Right atrium auricular region (tissue), 2 donors: ENCODE results near the gene GALNT12. TPM values are rescaled to one million over a fixed set of nuclear protein-coding genes. Genes with fewer than 3 reads are reported as not detected.

Experiments
- DNase-seq: peaks from one replicate; pipeline ENCODE4 v3.0.0-alpha.2; 2019; ENCODE audit warnings: low spot score
- H3K27ac ChIP-seq, 2 donors: fragments of 200-600 bp; sonication (generic); 1 replicate in 1 of 2; 2 replicates in 1 of 2; pipeline ENCODE4 v1.5.1; 2016 to 2019
- H3K27me3 ChIP-seq, 2 donors: fragments of 200-600 bp; sonication (generic); one replicate each; pipeline versions ENCODE4 v1.5.1 to v1.6.0; 2017 to 2019
- H3K36me3 ChIP-seq: fragments of 200-600 bp; sonication (generic); one replicate; pipeline ENCODE4 v1.5.1; 2016
- H3K4me1 ChIP-seq, 2 donors: fragments of 200-600 bp; sonication (generic); one replicate each; pipeline versions ENCODE4 v1.5.1 to v1.6.0; 2017 to 2019
- H3K4me3 ChIP-seq, 2 donors: fragments of 200-600 bp; sonication (generic); 1 replicate in 1 of 2; 2 replicates in 1 of 2; pipeline ENCODE4 v1.5.1; 2017 to 2019; ENCODE audit warnings: mild to moderate bottlenecking in 1 of 2, moderate library complexity in 1 of 2
- H3K9me3 ChIP-seq, 2 donors: fragments of 200-600 bp; sonication (generic); one replicate each; pipeline ENCODE4 v1.5.1; 2019
- CTCF ChIP-seq, 2 donors: fragments of 200-600 bp; sonication (generic); IDR thresholded peaks; one replicate each; pipeline ENCODE4 v1.5.1; 2019; ENCODE audit warnings: antibody characterized with exemption in 2 of 2
- total RNA-seq, 2 donors: library from RNA; depleted of rRNA; stranded (reverse); fragments of >200 nt; gene quantifications; one replicate each; pipeline ENCODE4 v1.1.0, GENCODE V29; 2016

The GALNT12 gene
- total RNA-seq, 2 donors from 2014 or later: 0.33 to 2.7 TPM

- Histone ChIP-seq H3K9me3 (no peaks in the 10 kb centered on the region), H3K4me3 (no peak overlapping the region), H3K27ac (no peak overlapping the region), H3K36me3 (no peaks in the 10 kb centered on the region), H3K27me3 (no peaks in the 10 kb centered on the region), H3K4me1 (peaks cover 0 to 7% of the 10 kb centered on the region in 2 donors)
- no peak for DNase-seq
- TF ChIP-seq CTCF (IDR thresholded peaks at IDR 0.05): no peak
These were observed 25.3 kb downstream of the GALNT12 start for GRCh38 chr9:98832768-98833089.

- DNase-seq: no peak
- Histone ChIP-seq H3K4me3 (no peak overlapping the region), H3K27me3 (no peaks in the 10 kb centered on the region), H3K36me3 (no peaks in the 10 kb centered on the region), H3K9me3 (no peaks in the 10 kb centered on the region), H3K4me1 (peaks cover 0 to 7% of the 10 kb centered on the region in 2 donors), H3K27ac (no peak overlapping the region)
- no peak for TF ChIP-seq CTCF (IDR thresholded peaks at IDR 0.05)
These were observed 25.9 kb downstream of the GALNT12 start for GRCh38 chr9:98833090-98833956.

- Histone ChIP-seq H3K27me3 (no peaks in the 10 kb centered on the region), H3K9me3 (no peaks in the 10 kb centered on the region)
- TF ChIP-seq CTCF (IDR thresholded peaks at IDR 0.05): no peak
These were observed 26.9 kb downstream of the GALNT12 start for GRCh38 chr9:98834386-98834785.

GRCh38 chr9:98836206-98836605 lies 28.7 kb downstream of the GALNT12 start:
- Histone ChIP-seq H3K36me3 (no peaks in the 10 kb centered on the region), H3K27ac (no peak overlapping the region), H3K27me3 (no peaks in the 10 kb centered on the region), H3K9me3 (no peaks in the 10 kb centered on the region), H3K4me1 (peaks cover 0 to 7% of the 10 kb centered on the region in 2 donors), H3K4me3 (no peak overlapping the region)
- TF ChIP-seq CTCF (IDR thresholded peaks at IDR 0.05): no peak
- DNase-seq: no peak

More at GRCh38 chr9:98834386-98834785, 26.9 kb downstream of the GALNT12 start:
- H3K4me1 ChIP-seq: peaks cover 0 to 7% of the 10 kb centered on the region in 2 donors
- no peak overlapping the region for H3K27ac ChIP-seq
- no peaks in the 10 kb centered on the region for H3K36me3 ChIP-seq
- no peak overlapping the region for H3K4me3 ChIP-seq
- DNase-seq: no peak

- Histone ChIP-seq H3K4me3 (no peak overlapping the region), H3K9me3 (no peaks in the 10 kb centered on the region), H3K27me3 (no peaks in the 10 kb centered on the region), H3K27ac (no peak overlapping the region), H3K4me1 (peaks cover 0 to 7% of the 10 kb centered on the region in 2 donors), H3K36me3 (no peaks in the 10 kb centered on the region)
- no peak for DNase-seq
- no peak for TF ChIP-seq CTCF (IDR thresholded peaks at IDR 0.05)
These were observed 30.0 kb downstream of the GALNT12 start for GRCh38 chr9:98837516-98837915.
